H9 (cell line): ENCODE data around the gene KIRREL3. TPM values are rescaled to one million over a fixed set of nuclear protein-coding genes. Genes with fewer than 3 reads are reported as not detected.

Experiments used
- DNase-seq: peaks from one replicate; pipeline ENCODE4 v3.0.0-alpha.2; 2017
- H2AFZ ChIP-seq: one replicate; pipeline ENCODE4 v1.6.1; 2013; ENCODE audit warnings: mild to moderate bottlenecking, low read length, control low read depth, moderate library complexity
- H2AK5ac ChIP-seq: 2 replicates; pipeline ENCODE4 v1.6.1; 2013; ENCODE audit warnings: low read length, control low read depth, mixed read lengths; ENCODE audit not compliant: insufficient read length
- H2BK120ac ChIP-seq: one replicate; pipeline ENCODE4 v1.6.1; 2013; ENCODE audit warnings: low read depth, mild to moderate bottlenecking, low read length, control low read depth, inconsistent platforms; ENCODE audit not compliant: poor library complexity, severe bottlenecking
- H2BK12ac ChIP-seq: 2 replicates; pipeline ENCODE4 v1.6.1; 2013; ENCODE audit warnings: low read length, control low read depth, mixed read lengths, low read depth; ENCODE audit not compliant: insufficient read length
- H2BK15ac ChIP-seq: 2 replicates; pipeline ENCODE4 v1.6.1; 2013; ENCODE audit warnings: low read depth, low read length, control low read depth
- H2BK20ac ChIP-seq: one replicate; pipeline ENCODE4 v1.6.1; 2013; ENCODE audit warnings: low read depth, mild to moderate bottlenecking, low read length, control low read depth, inconsistent platforms; ENCODE audit not compliant: poor library complexity, severe bottlenecking
- H2BK5ac ChIP-seq: 2 replicates; pipeline ENCODE4 v1.6.1; 2013; ENCODE audit warnings: low read length, control low read depth, mixed read lengths; ENCODE audit not compliant: insufficient read length
- H3K14ac ChIP-seq: 2 replicates; pipeline ENCODE4 v1.6.1; 2013; ENCODE audit warnings: low read length, control low read depth; ENCODE audit not compliant: insufficient read depth
- H3K18ac ChIP-seq: 2 replicates; pipeline ENCODE4 v1.6.1; 2013; ENCODE audit warnings: low read depth, mild to moderate bottlenecking, mixed read lengths, low read length, control low read depth; ENCODE audit not compliant: insufficient read length
- H3K23ac ChIP-seq: 2 replicates; pipeline ENCODE4 v1.6.1; 2013; ENCODE audit warnings: low read length, control low read depth, mixed read lengths, low read depth; ENCODE audit not compliant: insufficient read length
- H3K23me2 ChIP-seq: 2 replicates; pipeline ENCODE4 v1.6.1; 2013; ENCODE audit warnings: low read depth, mild to moderate bottlenecking, mixed read lengths, low read length, control low read depth; ENCODE audit not compliant: insufficient read length, poor library complexity, severe bottlenecking
- H3K27ac ChIP-seq: 2 replicates; pipeline ENCODE4 v1.5.1; 2013; ENCODE audit warnings: low read length, control low read depth, mixed read lengths, low read depth; ENCODE audit not compliant: insufficient read length
- H3K27me3 ChIP-seq: 2 replicates; pipeline ENCODE4 v1.6.1; 2013; ENCODE audit warnings: low read length, control low read depth, inconsistent platforms; ENCODE audit not compliant: insufficient read depth
- H3K4ac ChIP-seq: 2 replicates; pipeline ENCODE4 v1.6.1; 2013; ENCODE audit warnings: low read depth, mild to moderate bottlenecking, control low read depth, inconsistent platforms, low read length, moderate library complexity
- H3K4me1 ChIP-seq: 2 replicates; pipeline ENCODE4 v1.6.1; 2013; ENCODE audit warnings: low read length, control low read depth, inconsistent platforms; ENCODE audit not compliant: insufficient read depth
- H3K4me2 ChIP-seq: 2 replicates; pipeline ENCODE4 v1.6.1; 2013; ENCODE audit warnings: low read length, control low read depth, mixed read lengths; ENCODE audit not compliant: insufficient read length, insufficient read depth
- H3K56ac ChIP-seq: 2 replicates; pipeline ENCODE4 v1.6.1; 2013; ENCODE audit warnings: low read depth, mild to moderate bottlenecking, mixed read lengths, low read length, control low read depth; ENCODE audit not compliant: insufficient read length
- H3K79me1 ChIP-seq: 2 replicates; pipeline ENCODE4 v1.6.1; 2013; ENCODE audit warnings: low read depth, mild to moderate bottlenecking, moderate library complexity, low read length, control low read depth, inconsistent platforms; ENCODE audit not compliant: insufficient read depth, poor library complexity, severe bottlenecking
- H3K79me2 ChIP-seq: 2 replicates; pipeline ENCODE4 v1.6.1; 2013; ENCODE audit warnings: low read length, control low read depth, inconsistent platforms; ENCODE audit not compliant: insufficient read depth
- H3K9ac ChIP-seq: 2 replicates; pipeline ENCODE4 v1.6.1; 2013; ENCODE audit warnings: low read length, control low read depth, mixed read lengths; ENCODE audit not compliant: insufficient read length; ENCODE audit errors: extremely low read depth
- H3K9me3 ChIP-seq: one replicate; pipeline ENCODE4 v1.6.1; 2013; ENCODE audit warnings: low read depth, low read length, inconsistent platforms; ENCODE audit not compliant: control insufficient read depth
- H3T11ph ChIP-seq: one replicate; pipeline ENCODE4 v1.6.1; 2013; ENCODE audit warnings: mild to moderate bottlenecking, low read length, control low read depth, inconsistent platforms
- H4K20me1 ChIP-seq: one replicate; pipeline ENCODE4 v1.6.1; 2013; ENCODE audit not compliant: control insufficient read depth, insufficient read length, insufficient read depth
- H4K5ac ChIP-seq: 2 replicates; pipeline ENCODE4 v1.6.1; 2013; ENCODE audit warnings: low read depth, mild to moderate bottlenecking, mixed read lengths, low read length, control low read depth; ENCODE audit not compliant: insufficient read length
- H4K8ac ChIP-seq: replicated peaks from 2 replicates; pipeline ENCODE4 v1.6.1; 2013; ENCODE audit warnings: low read length, control low read depth, mixed read lengths, low read depth; ENCODE audit not compliant: insufficient read length
- H4K91ac ChIP-seq: 2 replicates; pipeline ENCODE4 v1.6.1; 2013; ENCODE audit warnings: low read depth, mild to moderate bottlenecking, moderate library complexity, mixed read lengths, low read length, control low read depth; ENCODE audit not compliant: insufficient read length
- H3K27ac Mint-ChIP-seq, 3 experiments: 2 replicates in 2 of 3; 3 replicates in 1 of 3; pipeline ENCODE4 v1.8.0; 2020 to 2021; ENCODE audit warnings: mixed read lengths in 3 of 3, mild to moderate bottlenecking in 1 of 3, moderate library complexity in 1 of 3
- H3K27me3 Mint-ChIP-seq: 2 replicates; pipeline ENCODE4 v1.8.0; 2021; ENCODE audit warnings: low read depth, mild to moderate bottlenecking, moderate library complexity, mixed read lengths
- H3K36me3 Mint-ChIP-seq, 3 experiments: 2 replicates in 2 of 3; 3 replicates in 1 of 3; pipeline ENCODE4 v1.8.0; 2020 to 2021; ENCODE audit warnings: low read depth in 3 of 3, mixed read lengths in 3 of 3; ENCODE audit not compliant: insufficient read depth in 1 of 3
- H3K4me1 Mint-ChIP-seq, 2 experiments: 2 replicates each; pipeline ENCODE4 v1.8.0; 2020; ENCODE audit warnings: mixed read lengths in 2 of 2
- H3K4me3 Mint-ChIP-seq, 2 experiments: 2 replicates in 1 of 2; 3 replicates in 1 of 2; pipeline ENCODE4 v1.8.0; 2020 to 2021; ENCODE audit warnings: mild to moderate bottlenecking in 2 of 2, mixed read lengths in 2 of 2, moderate library complexity in 1 of 2
- H3K9me3 Mint-ChIP-seq, 2 experiments: 2 replicates in 1 of 2; 3 replicates in 1 of 2; pipeline ENCODE4 v1.8.0; 2020; ENCODE audit warnings: mild to moderate bottlenecking in 2 of 2, mixed read lengths in 2 of 2, moderate library complexity in 1 of 2
- WGBS: extraction: QIAGEN DNeasy Blood & Tissue Kit; methylation state at CpG from one replicate; pipeline ENCODE4 v1.1.7; 2013; ENCODE audit warnings: missing lambda C conversion rate, low lambda C conversion rate, mixed read lengths; ENCODE audit not compliant: insufficient read length; ENCODE audit errors: extremely low coverage; 5-methylcytosine and 5-hydroxymethylcytosine counted together
- total RNA-seq: library from RNA; stranded (reverse); gene quantifications from 2 replicates; pipeline ENCODE4 v1.2.1, GENCODE V29; 2021
- TF ChIP-seq, protein P1 (sequence below): fragments of 200-600 bp; sonication (generic); conservative IDR thresholded peaks from 3 replicates; pipeline ENCODE4 v1.8.0; 2021; ENCODE audit warnings: antibody characterized with exemption, mild to moderate bottlenecking

The KIRREL3 gene
- total RNA-seq, 1 experiment from 2014 or later: 0.17 TPM

DNA sequence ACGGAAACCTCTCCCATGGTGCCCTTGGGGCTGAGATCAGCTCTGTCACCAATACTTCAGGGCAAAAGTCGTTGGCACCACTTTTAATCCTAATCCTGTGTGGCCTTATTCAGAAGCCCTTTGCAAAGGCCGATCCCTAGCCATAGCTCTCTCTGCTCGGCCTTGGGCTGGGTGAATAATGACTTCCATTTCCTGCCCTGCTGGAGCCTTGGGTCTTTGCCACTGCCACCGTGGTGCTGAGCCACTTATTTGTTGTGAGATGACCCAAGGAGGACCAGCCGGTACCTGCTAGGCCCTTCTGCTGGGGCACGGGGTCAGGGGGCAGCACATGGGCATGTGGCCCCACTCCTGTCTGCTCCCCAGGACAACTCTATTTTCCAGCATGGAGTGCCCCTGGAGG lies 456.9 kb downstream of the KIRREL3 start:
- no peak overlapping the region for H3K18ac ChIP-seq
- H2BK20ac ChIP-seq: no peak overlapping the region
- no peak overlapping the region for H4K5ac ChIP-seq
- H3K79me2 ChIP-seq: no peaks in the 10 kb centered on the region
- H2BK5ac ChIP-seq: no peak overlapping the region
- H3K23me2 ChIP-seq: no peaks in the 10 kb centered on the region
- TF ChIP-seq, protein P1, sequence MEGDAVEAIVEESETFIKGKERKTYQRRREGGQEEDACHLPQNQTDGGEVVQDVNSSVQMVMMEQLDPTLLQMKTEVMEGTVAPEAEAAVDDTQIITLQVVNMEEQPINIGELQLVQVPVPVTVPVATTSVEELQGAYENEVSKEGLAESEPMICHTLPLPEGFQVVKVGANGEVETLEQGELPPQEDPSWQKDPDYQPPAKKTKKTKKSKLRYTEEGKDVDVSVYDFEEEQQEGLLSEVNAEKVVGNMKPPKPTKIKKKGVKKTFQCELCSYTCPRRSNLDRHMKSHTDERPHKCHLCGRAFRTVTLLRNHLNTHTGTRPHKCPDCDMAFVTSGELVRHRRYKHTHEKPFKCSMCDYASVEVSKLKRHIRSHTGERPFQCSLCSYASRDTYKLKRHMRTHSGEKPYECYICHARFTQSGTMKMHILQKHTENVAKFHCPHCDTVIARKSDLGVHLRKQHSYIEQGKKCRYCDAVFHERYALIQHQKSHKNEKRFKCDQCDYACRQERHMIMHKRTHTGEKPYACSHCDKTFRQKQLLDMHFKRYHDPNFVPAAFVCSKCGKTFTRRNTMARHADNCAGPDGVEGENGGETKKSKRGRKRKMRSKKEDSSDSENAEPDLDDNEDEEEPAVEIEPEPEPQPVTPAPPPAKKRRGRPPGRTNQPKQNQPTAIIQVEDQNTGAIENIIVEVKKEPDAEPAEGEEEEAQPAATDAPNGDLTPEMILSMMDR: no peak
- Mint-ChIP-seq H3K36me3 (no peaks in the 10 kb centered on the region), H3K4me1 (peaks cover 24 to 28% of the 10 kb centered on the region in 2 experiments), H3K4me3 (peak overlapping the region in 1 of 2 experiments; percentile 21; a peak in 1 of 5 replicates), H3K27ac (no peak overlapping the region; a peak in 1 of 7 replicates), H3K9me3 (no peaks in the 10 kb centered on the region; a peak in 1 of 5 replicates), H3K27me3 (peaks cover 7% of the 10 kb centered on the region)
- no peak overlapping the region for H3K14ac ChIP-seq
- no peak overlapping the region for H2BK15ac ChIP-seq
- no peaks in the 10 kb centered on the region for H3K27me3 ChIP-seq
- no peak overlapping the region for H2BK12ac ChIP-seq
- no peaks in the 10 kb centered on the region for H3K4me1 ChIP-seq
- no CpG with 5 or more reads among the region's 7 CpGs for WGBS
- no peak overlapping the region for H3T11ph ChIP-seq
- H2BK120ac ChIP-seq: no peak overlapping the region
- no peak for DNase-seq
- H4K20me1 ChIP-seq: no peaks in the 10 kb centered on the region
- no peaks in the 10 kb centered on the region for H3K9me3 ChIP-seq
- H3K4me2 ChIP-seq: no peak overlapping the region
- no peak overlapping the region for H3K9ac ChIP-seq
- no peak overlapping the region for H3K56ac ChIP-seq
- H3K23ac ChIP-seq: no peak overlapping the region
- no peak overlapping the region for H4K8ac ChIP-seq
- no peak overlapping the region for H3K4ac ChIP-seq
- H3K79me1 ChIP-seq: no peaks in the 10 kb centered on the region
- no peak overlapping the region for H3K27ac ChIP-seq
- no peak overlapping the region for H2AK5ac ChIP-seq
- H4K91ac ChIP-seq: no peak overlapping the region
- H2AFZ ChIP-seq: no peak overlapping the region
